NB4 (cell line): ENCODE results near the gene SLC1A6.

Experiments
- DNase-seq: peaks from one replicate; pipeline ENCODE4 v3.0.0; 2010; ENCODE audit warnings: low read depth
- H3K4me3 ChIP-seq: one replicate; pipeline ENCODE4 v1.5.1; 2011; ENCODE audit warnings: mild to moderate bottlenecking, low read depth, low read length, moderate library complexity
- CTCF ChIP-seq: IDR thresholded peaks from one replicate; pipeline ENCODE4 v1.5.1; 2012; ENCODE audit warnings: low read depth, low read length
- MAX ChIP-seq: IDR thresholded peaks from 2 replicates; pipeline ENCODE4 v1.6.1; 2011; ENCODE audit warnings: low read depth, low read length
- MYC ChIP-seq: IDR thresholded peaks from 2 replicates; pipeline ENCODE4 v1.6.1; 2011; ENCODE audit warnings: low read depth, low read length
- POLR2A ChIP-seq: IDR thresholded peaks from 2 replicates; pipeline ENCODE4 v1.6.1; 2011; ENCODE audit warnings: mild to moderate bottlenecking; ENCODE audit not compliant: insufficient read length; ENCODE audit errors: extremely low read depth

The SLC1A6 gene

GRCh38 chr19:15015946-15016542, 36.4 kb upstream of the SLC1A6 start:
- peak; percentile 41 for DNase-seq
- TF ChIP-seq CTCF (no peak), MYC (no peak), MAX (no peak), POLR2A (no peak)

GRCh38 chr19:15014579-15014978, 34.9 kb upstream of the SLC1A6 start:
- H3K4me3 ChIP-seq, result no peak overlapping the region
- TF ChIP-seq MYC, result no peak
- TF ChIP-seq MAX, result no peak
- TF ChIP-seq CTCF, result no peak
- no peak for TF ChIP-seq POLR2A
- peak; percentile 15 for DNase-seq

More at GRCh38 chr19:15015946-15016542, 36.4 kb upstream of the SLC1A6 start:
- no peak overlapping the region for H3K4me3 ChIP-seq

- no peak overlapping the region for H3K4me3 ChIP-seq
- TF ChIP-seq POLR2A (no peak), CTCF (no peak), MYC (no peak), MAX (no peak)
- no peak for DNase-seq
Measured at GRCh38 chr19:15010501-15011300, 31.0 kb upstream of the SLC1A6 start.

- H3K4me3 ChIP-seq, result no peak overlapping the region
- TF ChIP-seq MAX (no peak), MYC (no peak), POLR2A (no peak), CTCF (no peak)
- DNase-seq, result no peak
Measured at GRCh38 chr19:15008308-15008707, 28.6 kb upstream of the SLC1A6 start.

GRCh38 chr19:14997981-14998380, 18.3 kb upstream of the SLC1A6 start:
- TF ChIP-seq CTCF (no peak), MAX (no peak), POLR2A (no peak), MYC (no peak)

More at GRCh38 chr19:14997981-14998380, 18.3 kb upstream of the SLC1A6 start:
- no peak for DNase-seq
- no peak overlapping the region for H3K4me3 ChIP-seq
